Thoracic aorta (tissue), 2 donors: ENCODE data around the gene UBALD1. TPM values are rescaled to one million over a fixed set of nuclear protein-coding genes. Genes with fewer than 3 reads are reported as not detected.

ENCODE experiments used
- ATAC-seq: fragments of 150-250 bp; one replicate; pipeline ENCODE4 v1.8.0; 2017; ENCODE audit warnings: low read depth; ENCODE audit not compliant: insufficient number of reproducible peaks, low FRiP score
- DNase-seq: peaks from one replicate; pipeline ENCODE4 v3.0.0-alpha.2; 2020; ENCODE audit warnings: low spot score
- H3K27ac ChIP-seq, 2 donors: fragments of 200-600 bp; sonication (generic); 1 replicate in 1 of 2; 2 replicates in 1 of 2; pipeline ENCODE4 v1.5.1; 2016; ENCODE audit warnings: mild to moderate bottlenecking in 2 of 2, moderate library complexity in 2 of 2
- H3K27me3 ChIP-seq: fragments of 200-600 bp; sonication (generic); replicated peaks from 2 replicates; pipeline ENCODE4 v1.6.0; 2016; ENCODE audit warnings: mild to moderate bottlenecking; ENCODE audit not compliant: insufficient read depth
- H3K36me3 ChIP-seq: fragments of 200-600 bp; sonication (generic); one replicate; pipeline ENCODE4 v1.5.1; 2016
- H3K4me1 ChIP-seq, 2 donors: fragments of 200-600 bp; sonication (generic); 1 replicate in 1 of 2; 2 replicates in 1 of 2; pipeline versions ENCODE4 v1.5.1 to v1.6.0; 2016; ENCODE audit warnings: low read depth in 2 of 2, mild to moderate bottlenecking in 1 of 2; ENCODE audit not compliant: control insufficient read depth in 1 of 2
- H3K4me3 ChIP-seq: fragments of 200-600 bp; sonication (generic); 2 replicates; pipeline ENCODE4 v1.5.1; 2016; ENCODE audit warnings: mild to moderate bottlenecking
- H3K9me3 ChIP-seq: fragments of 200-600 bp; sonication (generic); 2 replicates; pipeline ENCODE4 v1.5.1; 2016
- total RNA-seq, 2 donors: library from RNA; depleted of rRNA; stranded (reverse); fragments of >200 nt; gene quantifications; one replicate each; pipeline versions ENCODE4 v1.1.0 to v1.2.3, GENCODE V29; 2016
- TF ChIP-seq, protein P1 (sequence below): fragments of 200-600 bp; sonication (generic); IDR thresholded peaks from one replicate; pipeline ENCODE4 v1.5.1; 2019; ENCODE audit warnings: antibody characterized with exemption

Gene UBALD1
- total RNA-seq, 2 donors from 2014 or later = 23.8 to 23.9 TPM

DNA sequence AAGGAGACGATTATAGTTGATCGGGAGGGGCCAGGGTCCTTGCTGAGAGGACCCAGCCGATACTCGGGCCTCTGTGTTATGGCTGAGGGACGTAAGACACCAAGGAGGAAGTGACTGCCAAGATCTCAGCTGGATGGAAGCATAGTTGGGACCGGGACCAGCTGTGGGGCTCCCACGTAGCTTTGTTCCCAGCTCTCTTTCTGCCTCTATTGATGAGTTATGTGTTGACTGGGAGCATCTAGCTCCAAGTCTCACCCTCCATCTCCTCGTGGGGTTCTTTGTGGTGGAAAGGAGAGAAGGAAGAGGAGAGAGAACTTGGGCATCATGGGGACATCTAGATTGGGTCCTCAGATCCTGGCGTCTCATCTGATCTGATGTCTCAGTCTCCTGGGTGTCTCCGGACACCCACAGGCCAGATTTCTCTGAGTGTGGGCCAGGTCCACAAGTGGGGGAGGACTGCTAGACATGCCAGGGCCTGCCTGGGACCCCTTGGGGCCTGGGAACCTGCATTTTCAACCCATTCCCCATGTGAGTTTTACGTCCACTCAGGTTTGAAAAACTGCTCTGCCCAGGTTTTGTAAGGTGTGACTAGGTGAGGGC lies 11.0 kb upstream of the UBALD1 start:
- TF ChIP-seq, protein P1, sequence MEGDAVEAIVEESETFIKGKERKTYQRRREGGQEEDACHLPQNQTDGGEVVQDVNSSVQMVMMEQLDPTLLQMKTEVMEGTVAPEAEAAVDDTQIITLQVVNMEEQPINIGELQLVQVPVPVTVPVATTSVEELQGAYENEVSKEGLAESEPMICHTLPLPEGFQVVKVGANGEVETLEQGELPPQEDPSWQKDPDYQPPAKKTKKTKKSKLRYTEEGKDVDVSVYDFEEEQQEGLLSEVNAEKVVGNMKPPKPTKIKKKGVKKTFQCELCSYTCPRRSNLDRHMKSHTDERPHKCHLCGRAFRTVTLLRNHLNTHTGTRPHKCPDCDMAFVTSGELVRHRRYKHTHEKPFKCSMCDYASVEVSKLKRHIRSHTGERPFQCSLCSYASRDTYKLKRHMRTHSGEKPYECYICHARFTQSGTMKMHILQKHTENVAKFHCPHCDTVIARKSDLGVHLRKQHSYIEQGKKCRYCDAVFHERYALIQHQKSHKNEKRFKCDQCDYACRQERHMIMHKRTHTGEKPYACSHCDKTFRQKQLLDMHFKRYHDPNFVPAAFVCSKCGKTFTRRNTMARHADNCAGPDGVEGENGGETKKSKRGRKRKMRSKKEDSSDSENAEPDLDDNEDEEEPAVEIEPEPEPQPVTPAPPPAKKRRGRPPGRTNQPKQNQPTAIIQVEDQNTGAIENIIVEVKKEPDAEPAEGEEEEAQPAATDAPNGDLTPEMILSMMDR = no peak
- Histone ChIP-seq H3K27me3 (no peaks in the 10 kb centered on the region), H3K27ac (peak overlapping the region; percentile 82 to 88), H3K36me3 (no peaks in the 10 kb centered on the region), H3K9me3 (no peaks in the 10 kb centered on the region), H3K4me1 (peaks cover 16 to 21% of the 10 kb centered on the region in 2 donors), H3K4me3 (peak overlapping the region; percentile 96)
- ATAC-seq (no peak), DNase-seq (no peak)

DNA sequence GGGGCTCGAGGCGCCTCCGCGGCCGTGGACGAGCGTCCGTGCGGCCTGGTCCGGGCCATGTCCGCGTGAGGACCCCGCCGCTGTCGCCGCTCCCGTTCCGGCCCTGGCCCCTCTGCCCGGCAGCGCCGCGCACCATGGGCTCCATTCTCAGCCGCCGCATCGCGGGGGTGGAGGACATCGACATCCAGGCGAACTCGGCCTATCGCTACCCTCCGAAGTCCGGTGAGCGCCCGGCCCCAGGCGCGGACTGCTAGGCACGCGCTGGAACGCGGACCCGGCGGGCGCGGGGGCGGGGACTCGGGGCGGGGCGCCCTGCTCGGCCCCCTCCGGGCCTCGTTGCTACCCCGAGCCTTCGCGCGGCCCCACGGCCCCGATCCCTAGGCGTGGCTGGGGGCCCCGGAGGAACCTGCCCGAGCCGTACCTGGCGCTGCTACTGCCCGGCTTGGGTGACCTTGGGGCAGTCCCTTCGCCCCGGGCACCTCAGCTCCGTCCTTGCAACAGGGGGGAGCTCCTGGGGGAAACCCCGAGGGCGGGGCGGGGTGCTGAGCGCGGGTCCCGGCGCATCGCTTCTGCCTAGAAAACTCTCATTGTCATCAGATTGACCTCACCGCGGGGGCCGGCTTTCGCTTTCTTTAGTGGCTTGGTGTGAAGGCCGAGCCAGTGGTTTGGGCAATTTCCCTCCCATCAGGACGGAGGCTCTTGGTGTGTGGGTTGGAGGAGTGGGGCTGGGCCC lies 10.3 kb upstream of the UBALD1 start:
- peak; percentile 10 for ATAC-seq
- Histone ChIP-seq H3K4me3 (peak overlapping the region; percentile 96), H3K9me3 (no peaks in the 10 kb centered on the region), H3K27me3 (no peaks in the 10 kb centered on the region), H3K4me1 (peaks cover 16 to 21% of the 10 kb centered on the region in 2 donors), H3K27ac (peak overlapping the region; percentile 82 to 88), H3K36me3 (no peaks in the 10 kb centered on the region)
- DNase-seq = peak; percentile 33
- TF ChIP-seq, protein P1 = no peak

DNA sequence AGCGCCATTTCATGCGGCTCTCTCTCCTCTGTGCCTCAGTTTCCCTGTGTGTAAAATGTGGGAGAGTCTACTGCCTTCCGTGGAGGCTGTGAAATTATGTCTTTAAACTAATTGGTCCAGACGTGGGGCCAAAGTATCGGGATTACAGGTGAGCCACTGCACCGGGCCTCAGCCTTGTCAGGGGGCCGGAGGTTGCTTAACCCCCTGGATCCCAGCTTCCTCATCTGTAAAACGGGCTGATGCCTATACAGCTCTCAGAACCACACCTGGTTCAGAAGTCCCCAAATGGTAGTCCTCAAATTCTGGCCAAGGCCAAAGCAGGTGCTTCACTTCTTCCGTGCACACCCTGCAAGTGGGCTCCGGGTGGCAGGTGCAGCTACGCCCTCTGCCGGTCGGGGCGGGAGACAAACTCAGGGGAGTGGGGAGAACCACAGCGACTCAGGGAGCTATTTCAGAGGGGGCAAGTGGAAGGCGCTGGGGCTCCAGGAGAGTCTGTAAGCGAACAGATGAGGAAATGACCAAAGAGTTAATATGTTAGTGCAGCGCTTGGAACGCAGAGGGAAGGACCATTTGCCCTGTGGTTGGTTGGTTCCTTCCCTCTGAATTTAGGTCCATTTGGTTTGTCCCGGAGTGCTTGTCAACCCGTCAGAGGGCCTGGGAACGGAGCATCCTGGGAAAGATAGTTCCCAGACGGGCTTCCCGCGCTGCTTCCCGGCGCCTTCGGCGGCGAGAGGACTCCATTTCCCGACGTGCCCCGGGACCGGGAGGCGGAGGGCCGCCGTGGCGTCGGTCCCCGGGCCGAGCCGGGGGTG lies 9.5 kb upstream of the UBALD1 start, which contains the start of gene MGRN1:
TSS of gene MGRN1 (plus strand) at position 812 of the 812 bp plus-strand sequence. CDS start 135 bp downstream, outside the sequence.
- no peaks in the 10 kb centered on the region for H3K27me3 ChIP-seq
- peak; percentile 92 for ATAC-seq

DNA sequence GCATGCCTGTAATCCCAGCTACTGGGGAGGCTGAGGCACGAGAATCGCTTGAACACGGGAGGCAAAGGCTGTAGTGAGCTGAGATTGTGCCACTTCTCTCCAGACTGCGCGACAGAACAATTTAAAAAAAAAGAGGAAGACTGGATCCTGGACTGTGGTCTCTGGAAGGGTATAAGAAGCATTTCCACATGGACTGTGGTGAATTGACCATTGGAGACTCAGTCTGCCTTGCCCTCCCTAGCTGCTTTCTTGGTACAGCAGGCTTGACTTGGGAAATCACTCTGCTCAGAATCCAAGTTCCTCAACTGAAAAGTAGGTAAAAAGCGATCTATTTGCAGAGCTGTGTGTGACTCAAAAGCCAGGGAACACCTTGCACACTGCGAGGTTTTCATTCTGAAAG lies 8.9 kb upstream of the UBALD1 start:
- ATAC-seq = no peak
- TF ChIP-seq, protein P1 = no peak
- DNase-seq = no peak
- Histone ChIP-seq H3K27me3 (no peaks in the 10 kb centered on the region), H3K4me1 (peaks cover 16 to 21% of the 10 kb centered on the region in 2 donors), H3K27ac (no peak overlapping the region), H3K36me3 (no peaks in the 10 kb centered on the region), H3K4me3 (peak overlapping the region; percentile 96), H3K9me3 (no peaks in the 10 kb centered on the region)

More for the DNA sequence above, 9.5 kb upstream of the UBALD1 start, which contains the start of gene MGRN1:
- TF ChIP-seq, protein P1 = peak; percentile 83
- Histone ChIP-seq H3K27ac (peak within 1 kb of the TSS; percentile 82 to 88), H3K4me1 (peaks cover 16 to 21% of the 10 kb centered on the region in 2 donors), H3K4me3 (peak within 1 kb of the TSS; percentile 96), H3K36me3 (no peaks in the 10 kb centered on the region), H3K9me3 (no peaks in the 10 kb centered on the region)
- DNase-seq = peak; percentile 80
